ENCODE data around the gene EXOC4.

Gene EXOC4

DNA sequence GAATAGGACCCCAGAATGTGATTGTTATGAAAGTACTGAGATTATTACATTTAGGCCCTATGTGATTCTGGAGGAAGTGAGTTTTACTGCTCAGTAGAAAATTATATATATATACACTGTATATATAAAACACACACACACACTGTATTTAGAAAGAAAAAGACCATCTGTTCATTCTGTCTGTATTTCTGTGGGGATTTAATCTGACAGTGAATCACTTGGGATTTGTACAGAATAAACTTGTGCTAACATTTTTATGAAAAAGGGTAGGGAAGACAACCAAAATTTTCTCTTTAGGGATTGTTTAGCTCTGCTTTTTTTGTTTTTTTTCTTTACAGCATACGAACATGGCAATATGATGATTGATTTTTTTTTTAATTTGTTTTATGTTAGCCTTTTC, 142.7 kb downstream of the EXOC4 start (continued):
- TF ChIP-seq, protein P1, sequence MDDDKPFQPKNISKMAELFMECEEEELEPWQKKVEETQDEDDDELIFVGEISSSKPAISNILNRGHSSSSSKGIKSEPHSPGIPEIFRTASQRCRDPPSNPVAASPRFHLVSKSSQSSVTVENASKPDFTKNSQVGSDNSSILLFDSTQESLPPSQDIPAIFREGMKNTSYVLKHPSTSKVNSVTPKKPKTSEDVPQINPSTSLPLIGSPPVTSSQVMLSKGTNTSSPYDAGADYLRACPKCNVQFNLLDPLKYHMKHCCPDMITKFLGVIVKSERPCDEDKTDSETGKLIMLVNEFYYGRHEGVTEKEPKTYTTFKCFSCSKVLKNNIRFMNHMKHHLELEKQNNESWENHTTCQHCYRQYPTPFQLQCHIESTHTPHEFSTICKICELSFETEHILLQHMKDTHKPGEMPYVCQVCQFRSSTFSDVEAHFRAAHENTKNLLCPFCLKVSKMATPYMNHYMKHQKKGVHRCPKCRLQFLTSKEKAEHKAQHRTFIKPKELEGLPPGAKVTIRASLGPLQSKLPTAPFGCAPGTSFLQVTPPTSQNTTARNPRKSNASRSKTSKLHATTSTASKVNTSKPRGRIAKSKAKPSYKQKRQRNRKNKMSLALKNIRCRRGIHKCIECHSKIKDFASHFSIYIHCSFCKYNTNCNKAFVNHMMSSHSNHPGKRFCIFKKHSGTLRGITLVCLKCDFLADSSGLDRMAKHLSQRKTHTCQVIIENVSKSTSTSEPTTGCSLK (tag by site-specific recombination; IDR thresholded peaks at IDR 0.05), result no peak
- TF ChIP-seq RBAK (tag by site-specific recombination; IDR thresholded peaks at IDR 0.05), result no peak

- Histone ChIP-seq H3K27ac (ENCODE audit: extremely low read depth, low read depth, low read length) (no peak overlapping the region), H3K9me3 (ENCODE audit: control insufficient read depth, insufficient read depth, low read depth, low read length) (no peaks in the 10 kb centered on the region), H3K4me1 (ENCODE audit: control insufficient read depth, insufficient read depth, low read length) (0 out of 2 replicates have a peak, but pooled peaks cover 3% of the 10 kb centered on the region), H3K4me3 (ENCODE audit: low read depth, low read length) (no peak overlapping the region), H3K36me3 (ENCODE audit: control insufficient read depth in 2 of 2, insufficient read depth in 1 of 2, low read length in 2 of 2) (no peaks in the 10 kb centered on the region)
- no peak for TF ChIP-seq ZNF211 (tag by site-specific recombination; IDR thresholded peaks at IDR 0.05; ENCODE audit: low read depth)
- no peak for TF ChIP-seq ZNF433 (tag by site-specific recombination; IDR thresholded peaks at IDR 0.05; ENCODE audit: low read depth)
- no peak for TF ChIP-seq ZNF768 (tag by site-specific recombination; IDR thresholded peaks at IDR 0.05)
- no peak for TF ChIP-seq ZNF558 (tag by site-specific recombination; IDR thresholded peaks at IDR 0.05)
- TF ChIP-seq PRDM1 (tag by site-specific recombination; IDR thresholded peaks at IDR 0.05), result no peak
- TF ChIP-seq ZNF664 (tag by site-specific recombination; IDR thresholded peaks at IDR 0.05), result no peak
- TF ChIP-seq ZNF560 (tag by site-specific recombination; IDR thresholded peaks at IDR 0.05; ENCODE audit: borderline replicate concordance), result no peak
- no peak for TF ChIP-seq INSM2 (tag by site-specific recombination; IDR thresholded peaks at IDR 0.05)
- no peak for TF ChIP-seq ZNF518A (tag by site-specific recombination; conservative IDR thresholded peaks at IDR 0.05; ENCODE audit: low read depth)
- no peak for TF ChIP-seq ZNF24 (tag by site-specific recombination; IDR thresholded peaks at IDR 0.05)
- TF ChIP-seq ZNF341 (tag by site-specific recombination; IDR thresholded peaks at IDR 0.05; ENCODE audit: low read depth), result no peak
- no peak for TF ChIP-seq ZBTB8A (tag by site-specific recombination; IDR thresholded peaks at IDR 0.05)
- no peak for TF ChIP-seq ZBTB1 (tag by site-specific recombination; IDR thresholded peaks at IDR 0.05)
- no peak for TF ChIP-seq KLF16 (tag by site-specific recombination; IDR thresholded peaks at IDR 0.05)
- no peak for TF ChIP-seq ZNF501 (tag by site-specific recombination; IDR thresholded peaks at IDR 0.05)
- no peak for TF ChIP-seq ZNF354C (tag by site-specific recombination; IDR thresholded peaks at IDR 0.05; ENCODE audit: borderline replicate concordance, low read depth)
- ChIA-PET CTCF (no interaction called here), POLR2A (no interaction called here)
These were observed 145.6 kb downstream of the EXOC4 start for GRCh38 chr7:133398506-133398905.
